GM18498 (cell line): ENCODE results near the gene ZFP36L2.
"Not testable (repeated sequence)": the region's sequence is repeated elsewhere in the genome, so short reads cannot be mapped to it uniquely, and the experiment has no call there.

ENCODE experiments used
- ATAC-seq: cut with Tn5 transposase; IDR thresholded peaks from one replicate; pipeline ENCODE4 v1.9.1; 2021; ENCODE audit warnings: mild to moderate bottlenecking, moderate library complexity; ENCODE audit not compliant: unreplicated experiment

Gene ZFP36L2

GRCh38 chr2:43210125-43210466, 16.3 kb downstream of the ZFP36L2 start:
- no peak for ATAC-seq

DNA sequence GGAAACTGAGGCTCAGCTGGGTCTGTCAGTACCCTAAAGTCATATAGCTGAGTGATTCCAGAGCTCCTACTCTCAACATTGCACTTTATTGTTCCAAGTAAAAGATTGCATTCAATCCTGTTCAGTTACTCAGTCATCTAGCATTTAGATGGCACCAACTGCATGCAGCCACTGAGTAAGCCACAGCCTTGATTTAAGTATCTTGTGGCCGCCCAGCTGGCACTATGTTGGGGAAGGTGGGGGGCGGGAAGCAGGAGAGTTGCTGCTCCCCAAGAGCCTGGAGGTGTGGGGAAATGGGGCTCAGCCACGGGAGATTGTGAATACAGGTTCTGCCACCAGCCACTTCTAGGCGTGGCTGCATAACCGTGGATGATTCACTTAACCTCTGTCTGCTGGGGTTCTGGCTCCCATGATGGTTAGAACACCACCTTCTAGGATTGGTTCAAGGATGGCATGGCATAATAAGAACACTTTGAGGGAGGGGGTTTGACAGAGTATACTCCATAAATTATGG, 17.1 kb downstream of the ZFP36L2 start:
- no peak for ATAC-seq

GRCh38 chr2:43207553-43208300, 18.7 kb downstream of the ZFP36L2 start:
- no peak for ATAC-seq

GRCh38 chr2:43206602-43207001, 19.8 kb downstream of the ZFP36L2 start:
- ATAC-seq = no peak

DNA sequence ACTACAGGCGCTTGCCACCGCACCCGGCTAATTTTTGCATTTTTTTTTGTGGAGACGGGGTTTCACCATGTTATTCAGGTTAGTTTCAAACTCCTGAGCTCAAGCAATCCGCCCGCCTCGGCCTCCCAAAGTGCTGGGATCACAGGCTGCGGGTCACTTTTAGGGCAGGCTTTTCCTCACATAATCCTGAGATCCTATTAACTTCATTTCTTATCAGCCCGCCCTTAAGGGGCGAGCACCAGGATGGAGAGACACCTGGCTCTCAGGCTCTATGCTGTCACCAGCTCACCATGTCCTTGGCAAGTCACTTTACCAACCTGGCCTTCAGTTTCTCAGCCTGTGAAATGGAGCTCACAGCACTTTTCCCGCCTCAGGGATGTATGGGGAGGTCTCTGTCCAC, 23.0 kb downstream of the ZFP36L2 start:
- no peak for ATAC-seq

DNA sequence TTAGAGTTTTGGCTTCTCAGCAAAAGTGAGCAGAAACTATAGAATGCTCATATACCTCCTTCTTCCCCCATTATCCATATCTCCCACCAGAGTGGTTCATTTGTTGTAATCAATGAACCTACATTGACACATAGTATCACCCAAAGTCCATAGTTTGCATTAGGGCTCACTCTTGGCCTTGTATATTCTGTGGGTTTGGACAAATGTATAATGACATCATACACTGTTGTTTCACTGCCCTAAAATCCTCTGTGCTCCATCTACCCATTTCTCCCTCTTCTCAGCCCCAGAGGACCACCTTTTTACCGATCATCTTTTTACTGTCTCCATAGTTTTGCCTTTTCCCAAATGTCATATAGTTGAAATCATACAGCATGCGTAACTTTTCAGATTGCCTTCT, 24.1 kb downstream of the ZFP36L2 start:
- no peak for ATAC-seq

- ATAC-seq = no peak
Observed at GRCh38 chr2:43201497-43201896, 24.9 kb downstream of the ZFP36L2 start.

DNA sequence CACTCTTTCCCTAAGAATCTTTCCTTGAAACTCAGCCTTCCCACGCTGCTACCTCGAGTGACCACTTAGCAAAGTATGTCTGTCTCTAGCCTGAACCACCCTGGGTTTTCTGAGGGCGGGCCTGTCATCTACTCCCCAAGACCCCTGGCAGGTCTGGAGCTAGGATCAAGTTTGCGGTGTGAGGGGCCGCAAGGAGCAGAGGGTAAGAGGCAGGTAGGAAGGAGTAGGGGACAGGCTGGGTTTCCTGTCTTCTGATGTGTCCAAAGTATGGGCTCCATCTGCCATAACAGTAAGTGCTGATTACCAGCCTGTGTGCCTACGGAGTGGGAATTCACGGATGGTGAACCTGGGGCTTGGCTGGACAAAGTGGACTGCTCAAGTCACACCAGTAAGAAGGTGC, 25.4 kb downstream of the ZFP36L2 start:
- ATAC-seq = no peak

DNA sequence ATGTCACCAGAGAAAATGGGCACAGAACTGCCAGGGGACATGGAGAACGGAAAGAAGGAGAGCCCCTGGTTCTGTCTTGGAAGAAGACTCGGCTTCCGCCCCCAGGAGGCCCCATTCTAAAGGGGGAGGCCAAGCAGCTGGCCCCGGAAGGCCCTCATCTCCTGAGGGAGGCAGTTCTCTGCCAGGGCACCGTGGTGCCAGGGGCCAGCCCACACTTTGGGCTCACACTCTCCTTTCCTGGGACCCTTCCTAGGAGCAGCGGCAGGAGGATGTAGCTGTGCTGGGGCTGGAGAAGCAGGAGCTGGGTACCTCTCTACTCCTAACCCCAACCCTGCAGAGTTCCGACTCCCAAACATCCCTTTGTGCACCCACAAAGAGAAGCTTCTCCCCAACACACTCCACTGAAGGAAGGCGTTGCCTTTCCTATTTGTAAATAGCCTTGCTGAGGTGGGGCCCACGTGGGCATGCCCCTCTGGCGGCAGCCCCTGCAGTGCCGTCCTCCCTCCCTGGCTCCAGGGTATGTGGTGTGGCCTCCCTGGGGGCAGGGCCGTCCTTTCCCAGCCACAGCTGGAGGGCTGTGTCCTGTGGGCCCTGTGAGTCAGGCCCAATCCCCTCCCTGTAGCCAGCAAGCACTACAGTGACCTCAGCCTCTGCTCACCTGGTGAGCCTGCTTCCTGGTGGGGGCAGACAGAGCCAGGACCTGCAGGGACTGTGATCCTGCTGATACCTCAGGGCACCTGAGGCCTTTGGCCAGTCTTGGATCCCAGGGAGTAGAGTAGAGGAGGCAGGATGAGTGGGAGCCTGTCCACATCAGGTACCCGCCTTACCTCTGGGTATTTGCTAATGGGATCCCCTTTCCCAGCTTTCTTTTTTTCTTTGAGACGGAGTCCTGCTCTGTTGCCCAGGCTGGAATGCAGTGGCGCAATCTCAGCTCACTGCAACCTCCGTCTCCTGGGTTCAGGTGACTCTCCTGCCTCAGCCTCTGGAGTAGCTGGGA, 26.6 kb downstream of the ZFP36L2 start:
- ATAC-seq = no peak

DNA sequence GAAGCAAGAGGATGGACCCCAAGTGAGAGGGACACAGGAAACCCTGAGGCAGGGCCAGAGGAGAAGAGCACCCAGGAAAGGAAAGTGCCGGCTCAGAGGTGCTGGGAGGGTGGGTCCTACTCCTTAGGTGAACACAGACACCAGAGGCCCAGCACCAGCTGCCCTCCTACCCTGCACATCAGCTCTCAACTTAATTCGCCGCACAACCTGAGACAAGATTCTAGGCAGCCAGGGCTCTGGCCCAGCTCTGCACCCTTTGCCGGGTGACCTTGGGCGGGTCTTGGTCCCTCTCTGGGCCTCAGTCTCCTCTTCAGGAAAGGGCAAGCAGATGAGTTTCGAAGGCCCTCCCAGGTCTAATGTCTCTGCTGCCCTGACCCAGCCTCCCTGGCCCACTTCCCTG, 28.1 kb downstream of the ZFP36L2 start:
- ATAC-seq = no peak

DNA sequence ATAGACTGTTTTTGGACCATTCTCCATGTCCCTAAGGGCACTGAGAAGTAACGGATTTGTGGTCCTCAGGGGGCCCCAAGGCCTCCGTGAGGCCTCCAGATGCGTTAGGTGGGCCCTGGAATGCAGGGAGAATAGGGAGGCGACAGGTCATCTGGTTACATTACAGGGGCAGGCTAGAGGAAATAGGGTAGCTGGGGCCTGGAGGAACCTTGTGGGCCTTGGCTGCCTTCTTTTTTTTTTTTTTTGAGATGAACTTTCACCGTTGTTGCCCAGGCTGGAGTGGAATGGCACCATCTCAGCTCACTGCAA, 28.9 kb downstream of the ZFP36L2 start:
- ATAC-seq = no peak

- no peak for ATAC-seq
Observed at GRCh38 chr2:43196768-43197587, 29.4 kb downstream of the ZFP36L2 start.

DNA sequence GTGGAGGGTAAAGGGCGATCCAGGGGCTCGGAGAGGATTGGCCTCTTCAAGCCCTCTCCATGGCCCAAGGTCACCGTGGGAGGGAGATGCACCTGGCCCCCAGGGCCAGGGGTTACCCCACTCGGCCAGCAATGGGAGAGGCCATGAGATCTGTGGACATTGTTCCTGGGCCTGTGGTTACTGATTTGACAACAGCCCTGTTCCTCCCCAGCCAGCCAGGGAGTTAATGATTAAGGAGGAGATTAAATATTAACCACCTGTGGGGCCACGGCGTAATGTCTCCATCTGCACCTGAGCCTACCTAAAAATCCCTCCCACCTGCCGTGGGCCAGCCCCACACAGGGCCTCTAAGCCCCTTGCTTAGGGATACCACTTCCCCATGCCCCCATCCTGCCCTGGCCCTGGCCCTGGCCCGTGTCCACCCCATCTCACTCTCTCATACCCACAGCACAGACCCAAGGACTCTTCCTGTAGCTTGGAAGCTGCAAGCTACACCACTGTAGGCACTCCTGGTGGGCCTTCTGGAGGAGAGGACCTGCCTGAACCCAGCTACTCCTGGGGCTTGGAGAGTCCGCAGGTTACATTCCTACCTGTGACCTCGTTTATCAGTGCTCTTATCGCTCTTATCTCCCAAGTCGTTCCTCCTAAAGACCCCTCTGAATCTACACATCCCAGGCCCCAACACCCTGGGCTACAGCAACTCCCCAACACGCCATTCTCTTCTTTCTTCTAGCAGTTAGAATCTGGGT, 32.1 kb downstream of the ZFP36L2 start:
- peak; percentile 59 for ATAC-seq

DNA sequence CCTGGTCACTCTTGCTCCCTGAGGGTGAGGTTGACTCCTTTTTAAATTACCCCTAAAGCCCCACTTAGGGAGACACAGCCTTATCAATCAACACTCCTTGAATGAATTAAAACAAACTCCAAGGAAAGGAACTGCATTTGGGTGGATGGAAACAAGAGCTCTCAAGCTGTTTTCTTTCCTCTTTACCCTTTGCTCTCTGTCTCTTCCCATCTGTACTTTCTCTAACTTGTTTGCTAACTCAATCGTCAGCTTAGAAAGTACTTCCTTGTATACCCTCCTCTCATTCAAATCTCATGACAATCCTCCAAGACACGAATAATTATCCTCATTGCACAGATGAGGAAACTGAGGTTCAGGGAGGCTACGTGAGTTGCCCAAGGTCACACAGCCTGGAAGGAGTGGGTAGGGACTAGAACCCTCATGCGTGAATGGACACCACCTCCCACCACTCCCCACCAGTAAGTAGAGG, 32.7 kb downstream of the ZFP36L2 start:
- no peak for ATAC-seq

DNA sequence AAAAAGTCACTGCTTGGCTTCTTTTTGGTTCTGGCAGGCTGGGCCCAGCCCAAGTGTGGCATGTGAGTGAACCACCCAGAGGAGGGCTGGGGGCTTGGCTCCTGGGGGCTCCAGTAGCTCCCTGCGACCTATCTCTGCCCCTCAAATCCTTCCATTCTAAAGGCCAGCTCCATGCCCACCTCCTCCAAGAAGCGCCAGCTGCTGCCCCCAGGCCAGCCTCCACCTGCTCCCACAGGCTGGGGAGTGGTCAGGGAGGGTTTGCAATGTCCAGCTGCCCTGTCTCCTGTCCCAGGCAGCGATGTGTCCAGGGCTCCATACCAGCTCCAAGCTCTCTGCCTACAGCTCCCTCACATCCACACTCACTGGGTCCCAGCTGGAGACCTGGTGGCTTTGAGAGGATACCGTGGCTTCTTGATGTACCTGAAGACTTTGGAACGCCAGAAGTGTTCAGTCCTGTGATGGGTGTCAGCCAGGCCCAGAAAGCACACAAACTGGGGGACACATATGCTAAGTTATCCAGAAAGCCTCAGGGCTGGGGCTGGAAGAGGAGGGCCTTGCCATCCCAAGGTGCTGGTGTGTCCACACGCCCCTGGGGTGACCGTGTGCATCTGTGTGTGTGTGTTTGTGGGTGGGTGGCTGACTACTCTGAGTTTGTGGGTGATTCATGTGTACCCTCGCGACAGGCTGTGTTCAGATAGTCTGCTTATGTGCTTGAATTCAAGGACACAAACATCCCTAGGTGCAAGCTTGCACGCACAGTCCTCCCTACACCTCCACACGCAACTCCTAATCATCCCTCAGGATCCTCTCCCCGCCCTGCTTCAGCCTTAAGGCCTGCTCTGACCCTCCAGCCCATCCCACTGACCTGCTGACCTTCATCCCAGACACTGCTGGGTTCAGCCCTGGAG, 33.4 kb downstream of the ZFP36L2 start:
- ATAC-seq = no peak

DNA sequence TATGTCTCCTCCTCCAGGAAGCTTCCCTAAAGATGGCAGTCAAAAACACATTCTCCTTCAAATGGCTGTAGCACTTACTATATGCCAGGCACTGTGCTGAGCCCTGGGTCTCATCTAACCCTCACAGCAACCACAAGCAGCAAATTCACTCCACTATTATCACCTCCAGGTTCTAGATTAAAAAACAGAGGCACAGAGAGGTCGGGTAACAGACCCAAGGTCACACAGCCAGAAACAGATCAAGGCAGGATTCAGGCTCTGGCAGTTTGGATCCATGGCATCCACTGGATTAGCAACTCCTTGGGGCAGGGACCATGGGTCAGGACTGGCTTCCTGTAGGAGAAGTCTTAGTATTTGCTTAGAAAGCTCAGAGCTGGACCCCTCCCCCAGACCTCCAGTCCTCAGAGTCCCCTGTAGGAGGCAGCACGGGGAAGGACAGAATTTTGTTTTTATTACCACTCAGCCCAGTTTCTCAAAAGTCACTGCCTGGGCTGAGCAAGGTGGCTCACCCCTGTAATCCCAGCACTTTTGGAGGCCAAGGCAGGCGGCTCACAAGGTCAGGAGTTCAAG, 34.4 kb downstream of the ZFP36L2 start:
- no peak for ATAC-seq

DNA sequence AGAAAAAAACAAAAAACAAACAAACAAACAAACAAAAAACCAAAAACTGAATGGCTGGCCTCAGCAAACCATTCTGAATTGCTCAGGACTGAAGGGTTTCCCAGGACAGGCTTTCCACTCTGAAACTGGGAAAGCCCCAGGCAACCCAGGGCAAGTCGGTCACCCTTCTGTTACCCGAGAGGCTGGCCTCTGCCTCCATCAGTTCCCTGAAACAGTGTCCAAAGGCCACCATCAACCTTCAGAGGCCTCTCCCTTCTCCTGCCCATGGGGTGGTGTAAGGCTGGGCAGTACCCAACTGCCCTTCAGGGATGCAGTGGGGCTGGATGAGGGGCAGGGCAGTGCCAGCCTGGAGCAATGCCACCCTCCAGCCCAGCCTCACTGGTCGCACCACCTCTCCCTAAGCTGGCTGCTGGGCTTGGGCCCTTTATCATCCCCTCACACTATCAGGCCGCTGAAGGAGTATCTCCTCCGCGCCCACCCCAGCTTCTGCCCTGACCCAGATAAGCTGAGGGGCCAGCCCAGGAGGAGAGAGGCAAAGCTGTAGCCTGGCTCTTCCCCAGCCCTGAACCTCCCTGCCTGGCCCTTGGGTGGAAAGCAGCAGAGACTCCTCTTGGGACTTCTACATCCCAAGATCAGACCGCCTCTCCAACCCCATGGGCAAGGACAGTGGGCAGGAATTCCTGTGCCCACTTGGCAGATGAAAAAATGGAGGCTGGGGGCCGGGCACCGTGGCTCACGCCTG, 35.9 kb downstream of the ZFP36L2 start:
- no peak for ATAC-seq

GRCh38 chr2:43189861-43190260, 36.5 kb downstream of the ZFP36L2 start:
- not testable (repeated sequence) for ATAC-seq
